Psoas muscle (tissue), 8 donors: ENCODE measurements around the gene SPSB1. TPM values are rescaled to one million over a fixed set of nuclear protein-coding genes. Genes with fewer than 3 reads are reported as not detected.

Experiments used
- ATAC-seq, 4 donors: fragments of 200-7000 bp; cut with Tn5 transposase; one replicate each; pipeline ENCODE4 v1.9.1; 2020; ENCODE audit warnings: moderate library complexity in 3 of 4, mild to moderate bottlenecking in 2 of 4
- DNase-seq, 2 donors: peaks; one replicate each; pipeline ENCODE4 v3.0.0-alpha.2; 2020
- H3K27ac ChIP-seq: fragments of 200-600 bp; one replicate; pipeline ENCODE4 v1.8.0; 2022
- H3K27me3 ChIP-seq, 3 donors: fragments of 200-600 bp in 1 of 3; one replicate each; pipeline versions ENCODE4 v1.6.1 to v1.8.0; 2013 to 2022; ENCODE audit warnings: low read length in 2 of 3, mild to moderate bottlenecking in 2 of 3, moderate library complexity in 1 of 3; ENCODE audit not compliant: insufficient read depth in 3 of 3
- H3K36me3 ChIP-seq, 2 donors: fragments of 200-600 bp in 1 of 2; one replicate each; pipeline versions ENCODE4 v1.6.1 to v1.8.0; 2013 to 2022; ENCODE audit warnings: low read depth in 1 of 2, mild to moderate bottlenecking in 1 of 2, moderate library complexity in 1 of 2; ENCODE audit not compliant: insufficient read depth in 1 of 2
- H3K4me1 ChIP-seq: fragments of 200-600 bp; one replicate; pipeline ENCODE4 v1.8.0; 2022
- H3K4me3 ChIP-seq: fragments of 200-600 bp; one replicate; pipeline ENCODE4 v1.8.0; 2022; ENCODE audit warnings: mild to moderate bottlenecking
- H3K9me3 ChIP-seq: fragments of 200-600 bp; one replicate; pipeline ENCODE4 v1.8.0; 2022
- CTCF ChIP-seq: fragments of 200-600 bp; IDR thresholded peaks from one replicate; pipeline ENCODE4 v1.8.0; 2022; ENCODE audit warnings: antibody characterized with exemption
- WGBS, 3 donors: extraction: QIAGEN DNeasy Blood & Tissue Kit; methylation state at CpG; one replicate each; pipeline versions ENCODE4 v1.1.6 to v1.1.7; 2013; 5-methylcytosine and 5-hydroxymethylcytosine counted together
- intact Hi-C, 2 donors: fragments of 100-400 bp; cut with DNase I; formaldehyde crosslinking; loops; one replicate each; pipeline versions ENCODE4 v1.11.0 to v1.14.2; 2022
- polyA plus RNA-seq, 3 donors: library from polyadenylated mRNA; stranded (reverse); fragments of 200-250 nt; gene quantifications; one replicate each; pipeline ENCODE4 v1.2.3, GENCODE V29; 2013
- total RNA-seq, 4 donors: library from RNA; stranded (reverse); fragmentation: NEBNext Ultra II Directional in 2 of 4; extraction: Animal tissue kit (Norgen Biotek cat#: 25700) in 2 of 4; gene quantifications; one replicate each; pipeline versions ENCODE4 v1.2.1 to v1.2.4, GENCODE V29; 2021 to 2023
- donor health status: healthy with polysubstance abuse.
- donor health status: DM: no; HTN: no; CAD: no; lungs with moderate emphysema.
- donor health status: Bipolar disorder and iron deficiency.
- donor health status: healthy.
- donor health status: DM: yes; HTN: yes; CAD: no.
- donor health status: DM: no; HTN: no; CAD: no.
- donor health status: DM: no; HTN: no; CAD: no.
- donor health status: DM: yes; HTN: yes; CAD: no.

Gene SPSB1
- total and polyA plus RNA-seq, 7 donors: 12.0 to 60.7 (median 31.3) TPM

- WGBS, 3 donors: 68 to 86% (median 73%) methylated on average over 10 to 11 of the region's 11 CpGs
These were observed 19.5 kb upstream of the SPSB1 start for GRCh38 chr1:9273177-9273576.

GRCh38 chr1:9275161-9275560 lies 17.5 kb upstream of the SPSB1 start:
- H3K4me1 ChIP-seq: peaks cover 24% of the 10 kb centered on the region
- H3K27ac ChIP-seq: peak overlapping the region; percentile 82
- H3K9me3 ChIP-seq: no peaks in the 10 kb centered on the region
- no peaks in the 10 kb centered on the region for H3K27me3 ChIP-seq
- 51 to 59% (median 57%) methylated on average over 10 of the region's 10 CpGs for WGBS, 3 donors
- peak in 1 of 2 donors; percentile 56 for DNase-seq
- no peak overlapping the region for H3K4me3 ChIP-seq
- no peak for TF ChIP-seq CTCF
- intact Hi-C loops: no loop called here
- ATAC-seq: peak in 3 of 4 donors; percentile 16 to 26 (median 24)
- H3K36me3 ChIP-seq: no peaks in the 10 kb centered on the region

More at GRCh38 chr1:9273177-9273576, 19.5 kb upstream of the SPSB1 start:
- no peaks in the 10 kb centered on the region for H3K9me3 ChIP-seq
- H3K27ac ChIP-seq: no peak overlapping the region
- no peak for TF ChIP-seq CTCF
- no peak overlapping the region for H3K4me3 ChIP-seq
- peak in 1 of 2 donors; percentile 48 for DNase-seq
- ATAC-seq: no peak
- H3K27me3 ChIP-seq: no peaks in the 10 kb centered on the region
- peaks cover 34% of the 10 kb centered on the region for H3K4me1 ChIP-seq
- intact Hi-C loops: no loop called here
- peaks cover 0 to 9% of the 10 kb centered on the region in 2 donors for H3K36me3 ChIP-seq

- intact Hi-C loops: no loop called here
- H3K4me3 ChIP-seq: peak overlapping the region; percentile 28
- peak overlapping the region; percentile 82 for H3K27ac ChIP-seq
- no peaks in the 10 kb centered on the region for H3K36me3 ChIP-seq
- H3K9me3 ChIP-seq: no peaks in the 10 kb centered on the region
- ATAC-seq (peak; percentile 83 to 91 (median 87)), DNase-seq (peak; percentile 83 to 89)
- no peak for TF ChIP-seq CTCF
- 29 to 47% (median 32%) methylated on average over 12 of the region's 12 CpGs for WGBS, 3 donors
- peaks cover 22% of the 10 kb centered on the region for H3K4me1 ChIP-seq
- no peaks in the 10 kb centered on the region for H3K27me3 ChIP-seq
These were observed 17.1 kb upstream of the SPSB1 start for GRCh38 chr1:9275567-9276034.

- intact Hi-C loops: no loop called here
- no peak overlapping the region for H3K27ac ChIP-seq
- DNase-seq: peak in 1 of 2 donors; percentile 77
- H3K9me3 ChIP-seq: no peaks in the 10 kb centered on the region
- 58 to 62% (median 59%) methylated on average over 5 of the region's 5 CpGs for WGBS, 3 donors
- no peak for ATAC-seq
- H3K27me3 ChIP-seq: no peaks in the 10 kb centered on the region
- no peaks in the 10 kb centered on the region for H3K36me3 ChIP-seq
- no peak for TF ChIP-seq CTCF
- H3K4me3 ChIP-seq: no peak overlapping the region
- peaks cover 29% of the 10 kb centered on the region for H3K4me1 ChIP-seq
These were observed 14.6 kb upstream of the SPSB1 start for GRCh38 chr1:9278116-9278515.

- WGBS, 3 donors: 74 to 83% (median 77%) methylated on average over 10 of the region's 10 CpGs
- Histone ChIP-seq H3K9me3 (no peaks in the 10 kb centered on the region), H3K4me3 (no peak overlapping the region), H3K36me3 (no peaks in the 10 kb centered on the region), H3K27ac (no peak overlapping the region), H3K27me3 (no peaks in the 10 kb centered on the region), H3K4me1 (peaks cover 29% of the 10 kb centered on the region)
- ATAC-seq (no peak), DNase-seq (peak in 1 of 2 donors; percentile 41)
- no peak for TF ChIP-seq CTCF
- intact Hi-C loops: no loop called here
These were observed 14.0 kb upstream of the SPSB1 start for GRCh38 chr1:9278585-9279153.
